Progenitor cell of endocrine pancreas (in vitro differentiated cells): Measurements from ENCODE around the gene ARSK. TPM values are rescaled to one million over a fixed set of nuclear protein-coding genes. Genes with fewer than 3 reads are reported as not detected.

ENCODE experiments used
- DNase-seq: peaks from one replicate; pipeline ENCODE4 v3.0.0; 2021; ENCODE audit warnings: low spot score; ENCODE audit not compliant: unreplicated experiment
- H3K27ac Mint-ChIP-seq: 2 replicates; pipeline ENCODE4 v1.8.0; 2021; ENCODE audit warnings: mild to moderate bottlenecking, moderate library complexity, mixed read lengths
- H3K27me3 Mint-ChIP-seq: 2 replicates; pipeline ENCODE4 v1.8.0; 2021; ENCODE audit warnings: mixed read lengths
- H3K36me3 Mint-ChIP-seq: 2 replicates; pipeline ENCODE4 v1.8.0; 2022; ENCODE audit warnings: mixed read lengths; ENCODE audit not compliant: insufficient read depth
- H3K4me1 Mint-ChIP-seq: 2 replicates; pipeline ENCODE4 v1.8.0; 2021; ENCODE audit warnings: low read depth, mixed read lengths
- H3K4me3 Mint-ChIP-seq: 2 replicates; pipeline ENCODE4 v1.8.0; 2021; ENCODE audit warnings: low read depth, mild to moderate bottlenecking, moderate library complexity, mixed read lengths
- H3K9me3 Mint-ChIP-seq: 2 replicates; pipeline ENCODE4 v1.8.0; 2021; ENCODE audit warnings: low read depth, mixed read lengths
- total RNA-seq: library from RNA; stranded (reverse); gene quantifications from 2 replicates; pipeline ENCODE4 v1.2.1, GENCODE V29; 2021
- TF ChIP-seq, protein P1 (sequence below): fragments of 200-600 bp; sonication (generic); IDR thresholded peaks from one replicate; pipeline ENCODE4 v1.5.0; 2021; ENCODE audit warnings: antibody characterized with exemption, mild to moderate bottlenecking; ENCODE audit not compliant: unreplicated experiment

The ARSK gene
- total RNA-seq, 1 donor from 2014 or later = 11.2 TPM

DNA sequence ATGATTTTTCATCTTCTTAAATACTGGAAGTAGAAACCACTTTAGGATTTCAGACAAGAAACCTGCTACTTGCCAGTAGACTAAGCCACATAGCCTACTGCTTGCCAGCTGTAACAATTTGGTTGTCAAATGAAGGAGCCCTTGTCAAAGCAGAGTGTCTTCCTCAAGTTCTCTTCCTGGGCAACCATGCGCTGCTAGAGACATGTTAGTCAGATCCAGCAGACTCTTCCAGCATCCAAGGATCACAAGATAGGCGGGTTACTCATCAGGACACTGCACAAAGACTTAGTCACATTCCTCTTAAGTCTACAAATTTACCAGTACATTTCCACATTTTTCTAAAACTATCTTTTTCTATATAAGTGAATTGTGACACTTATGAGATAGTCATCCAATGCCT is 24.5 kb upstream of the ARSK start:
- Mint-ChIP-seq H3K9me3 (no peaks in the 10 kb centered on the region), H3K4me1 (no peaks in the 10 kb centered on the region), H3K4me3 (no peak overlapping the region), H3K27ac (no peak overlapping the region), H3K27me3 (no peaks in the 10 kb centered on the region), H3K36me3 (peaks cover 24% of the 10 kb centered on the region)
- DNase-seq = no peak
- TF ChIP-seq, protein P1, sequence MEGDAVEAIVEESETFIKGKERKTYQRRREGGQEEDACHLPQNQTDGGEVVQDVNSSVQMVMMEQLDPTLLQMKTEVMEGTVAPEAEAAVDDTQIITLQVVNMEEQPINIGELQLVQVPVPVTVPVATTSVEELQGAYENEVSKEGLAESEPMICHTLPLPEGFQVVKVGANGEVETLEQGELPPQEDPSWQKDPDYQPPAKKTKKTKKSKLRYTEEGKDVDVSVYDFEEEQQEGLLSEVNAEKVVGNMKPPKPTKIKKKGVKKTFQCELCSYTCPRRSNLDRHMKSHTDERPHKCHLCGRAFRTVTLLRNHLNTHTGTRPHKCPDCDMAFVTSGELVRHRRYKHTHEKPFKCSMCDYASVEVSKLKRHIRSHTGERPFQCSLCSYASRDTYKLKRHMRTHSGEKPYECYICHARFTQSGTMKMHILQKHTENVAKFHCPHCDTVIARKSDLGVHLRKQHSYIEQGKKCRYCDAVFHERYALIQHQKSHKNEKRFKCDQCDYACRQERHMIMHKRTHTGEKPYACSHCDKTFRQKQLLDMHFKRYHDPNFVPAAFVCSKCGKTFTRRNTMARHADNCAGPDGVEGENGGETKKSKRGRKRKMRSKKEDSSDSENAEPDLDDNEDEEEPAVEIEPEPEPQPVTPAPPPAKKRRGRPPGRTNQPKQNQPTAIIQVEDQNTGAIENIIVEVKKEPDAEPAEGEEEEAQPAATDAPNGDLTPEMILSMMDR = no peak

DNA sequence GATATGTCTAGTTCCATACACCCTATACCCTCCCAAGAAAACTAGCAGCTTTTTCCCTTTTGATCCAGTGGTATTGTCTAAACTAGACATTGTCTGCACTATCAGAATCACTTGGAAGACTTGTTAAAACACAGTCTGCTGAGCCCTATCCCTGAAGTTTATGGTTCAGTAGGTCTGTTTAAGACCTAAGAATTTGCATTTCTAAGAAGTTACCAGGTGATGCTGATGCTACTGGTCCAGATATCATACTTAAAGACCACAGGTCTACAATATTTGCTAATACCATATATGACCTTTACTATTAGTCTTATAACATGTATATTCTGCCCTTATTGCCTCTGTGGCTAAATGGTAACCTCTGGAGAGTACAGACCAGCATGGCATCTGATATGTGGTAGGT is 23.4 kb upstream of the ARSK start:
- H3K27me3 Mint-ChIP-seq = no peaks in the 10 kb centered on the region
- H3K36me3 Mint-ChIP-seq = peaks cover 22% of the 10 kb centered on the region
- H3K9me3 Mint-ChIP-seq = no peaks in the 10 kb centered on the region
- DNase-seq = no peak
- no peak overlapping the region for H3K27ac Mint-ChIP-seq
- H3K4me3 Mint-ChIP-seq = no peak overlapping the region
- H3K4me1 Mint-ChIP-seq = no peaks in the 10 kb centered on the region
- TF ChIP-seq, protein P1 = no peak

DNA sequence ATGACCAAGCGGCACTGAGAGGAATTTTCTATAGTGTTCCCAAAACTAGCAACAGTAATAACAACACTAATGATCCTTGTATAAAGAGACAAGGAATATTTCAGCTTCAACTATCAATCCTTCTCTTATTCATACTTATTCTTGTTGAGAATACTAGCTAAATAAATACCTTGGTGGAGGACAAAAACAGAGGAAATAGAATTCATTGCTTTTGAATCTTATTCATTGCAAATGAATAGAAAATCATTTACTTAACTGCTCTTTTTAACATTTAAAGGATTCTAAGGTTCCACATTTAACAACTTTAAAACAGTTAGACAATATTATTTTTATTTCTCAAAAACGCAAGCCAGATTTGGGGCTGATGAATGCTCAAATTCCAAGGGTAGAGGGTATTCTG is 22.5 kb upstream of the ARSK start:
- H3K9me3 Mint-ChIP-seq = no peaks in the 10 kb centered on the region
- H3K27ac Mint-ChIP-seq = no peak overlapping the region
- peaks cover 21% of the 10 kb centered on the region for H3K36me3 Mint-ChIP-seq
- no peaks in the 10 kb centered on the region for H3K27me3 Mint-ChIP-seq
- TF ChIP-seq, protein P1 = no peak
- no peak for DNase-seq
- no peak overlapping the region for H3K4me3 Mint-ChIP-seq
- no peaks in the 10 kb centered on the region for H3K4me1 Mint-ChIP-seq

DNA sequence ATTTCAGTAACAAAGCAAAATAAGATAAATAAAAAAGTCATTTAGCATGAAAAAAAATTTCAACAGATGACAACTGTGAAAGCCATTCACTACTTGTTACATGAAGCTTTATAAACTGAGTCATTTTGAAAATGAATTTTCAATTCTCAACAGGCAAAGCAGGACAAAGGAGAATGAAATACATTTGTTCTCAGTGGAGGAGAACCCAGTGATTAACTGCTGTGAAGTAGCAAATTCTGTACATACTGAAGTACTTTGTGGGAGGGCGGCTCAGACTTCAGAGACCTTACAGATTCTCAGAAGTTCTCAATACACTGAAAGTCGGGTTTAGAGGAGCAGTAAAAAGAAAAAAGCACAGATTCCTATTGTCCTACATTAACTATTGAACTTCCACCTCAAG is 21.8 kb upstream of the ARSK start:
- Mint-ChIP-seq H3K9me3 (no peaks in the 10 kb centered on the region), H3K27me3 (no peaks in the 10 kb centered on the region), H3K36me3 (peaks cover 20% of the 10 kb centered on the region), H3K27ac (no peak overlapping the region), H3K4me3 (no peak overlapping the region), H3K4me1 (no peaks in the 10 kb centered on the region)
- TF ChIP-seq, protein P1 = no peak
- no peak for DNase-seq

DNA sequence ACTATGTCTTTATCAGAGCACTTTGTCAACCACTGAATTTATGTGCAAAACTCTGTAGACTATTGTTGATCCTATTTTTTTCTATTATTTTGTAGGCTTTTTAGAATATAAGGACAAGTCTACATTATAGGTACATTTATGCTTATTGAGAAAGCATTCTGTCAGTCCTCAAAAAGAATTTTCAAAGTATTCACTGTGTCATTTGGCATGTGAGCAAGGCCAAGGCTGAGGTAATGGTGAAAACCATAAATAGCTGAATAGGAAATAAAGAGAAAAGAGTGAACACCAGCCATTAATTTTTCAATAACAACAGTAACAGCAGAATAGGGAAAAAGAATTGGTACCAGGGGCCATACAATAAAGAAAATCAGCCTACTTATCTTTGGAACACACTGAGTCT is 21.1 kb upstream of the ARSK start:
- Mint-ChIP-seq H3K9me3 (no peaks in the 10 kb centered on the region), H3K4me1 (no peaks in the 10 kb centered on the region), H3K27ac (no peak overlapping the region), H3K36me3 (peaks cover 22% of the 10 kb centered on the region), H3K4me3 (no peak overlapping the region), H3K27me3 (no peaks in the 10 kb centered on the region)
- TF ChIP-seq, protein P1 = no peak
- no peak for DNase-seq

DNA sequence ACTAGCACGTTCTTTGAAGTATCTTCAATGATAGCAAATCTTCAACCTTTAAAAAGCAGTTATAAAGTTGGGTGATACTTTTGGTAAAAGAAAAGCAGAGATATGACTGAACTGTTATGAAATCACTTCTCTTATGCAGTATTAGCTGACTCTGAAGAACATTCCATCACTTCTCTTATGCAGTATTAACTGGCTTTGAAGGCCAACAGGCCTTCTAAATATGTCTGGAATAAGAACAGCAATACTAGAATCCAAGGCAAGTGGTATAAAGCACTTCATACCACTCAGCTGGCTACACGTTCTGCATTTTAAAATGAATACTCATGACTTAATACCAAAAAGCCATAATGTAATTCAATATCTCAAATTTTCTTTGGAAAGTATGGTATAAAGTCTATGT is 17.4 kb upstream of the ARSK start:
- H3K27ac Mint-ChIP-seq = no peak overlapping the region
- H3K27me3 Mint-ChIP-seq = no peaks in the 10 kb centered on the region
- DNase-seq = no peak
- H3K4me3 Mint-ChIP-seq = no peak overlapping the region
- no peaks in the 10 kb centered on the region for H3K4me1 Mint-ChIP-seq
- TF ChIP-seq, protein P1 = no peak
- H3K9me3 Mint-ChIP-seq = no peaks in the 10 kb centered on the region
- peaks cover 40% of the 10 kb centered on the region for H3K36me3 Mint-ChIP-seq
